Left ventricle myocardium inferior (tissue), 1 donor: Measurements from ENCODE around the gene SLC12A3. TPM values are rescaled to one million over a fixed set of nuclear protein-coding genes. Genes with fewer than 3 reads are reported as not detected.

Experiments
- DNase-seq: peaks from one replicate; pipeline ENCODE4 v3.0.0-alpha.2; 2020
- H3K27ac ChIP-seq: fragments of 200-600 bp; replicated peaks from 2 replicates; pipeline ENCODE4 v1.8.0; 2021
- H3K27me3 ChIP-seq: fragments of 200-600 bp; 2 replicates; pipeline ENCODE4 v1.8.0; 2021; ENCODE audit warnings: low read depth
- H3K36me3 ChIP-seq: fragments of 200-600 bp; 2 replicates; pipeline ENCODE4 v1.8.0; 2021
- H3K4me1 ChIP-seq: fragments of 200-600 bp; 2 replicates; pipeline ENCODE4 v1.8.0; 2021
- H3K4me3 ChIP-seq: fragments of 200-600 bp; 2 replicates; pipeline ENCODE4 v1.8.0; 2021; ENCODE audit warnings: mild to moderate bottlenecking, moderate library complexity
- H3K9me3 ChIP-seq: fragments of 200-600 bp; replicated peaks from 2 replicates; pipeline ENCODE4 v1.8.0; 2021
- intact Hi-C: fragments of 100-400 bp; cut with micrococcal nuclease; formaldehyde crosslinking; loops from one replicate; pipeline ENCODE4 v1.11.0; 2022
- total RNA-seq: library from RNA; stranded (reverse); fragmentation: NEBNext Ultra II Directional; extraction: Animal tissue kit (Norgen Biotek cat#: 25700); gene quantifications from one replicate; pipeline ENCODE4 v1.2.1, GENCODE V29; 2021
- TF ChIP-seq, protein P1 (sequence below): fragments of 200-600 bp; IDR thresholded peaks from 2 replicates; pipeline ENCODE4 v1.8.0; 2021; ENCODE audit warnings: antibody characterized with exemption, mild to moderate bottlenecking, borderline replicate concordance
- donor health status: DM: no; HTN: yes; CAD: no; lungs with severe emphysema.

The SLC12A3 gene
- total RNA-seq, 1 donor from 2014 or later = not detected

DNA sequence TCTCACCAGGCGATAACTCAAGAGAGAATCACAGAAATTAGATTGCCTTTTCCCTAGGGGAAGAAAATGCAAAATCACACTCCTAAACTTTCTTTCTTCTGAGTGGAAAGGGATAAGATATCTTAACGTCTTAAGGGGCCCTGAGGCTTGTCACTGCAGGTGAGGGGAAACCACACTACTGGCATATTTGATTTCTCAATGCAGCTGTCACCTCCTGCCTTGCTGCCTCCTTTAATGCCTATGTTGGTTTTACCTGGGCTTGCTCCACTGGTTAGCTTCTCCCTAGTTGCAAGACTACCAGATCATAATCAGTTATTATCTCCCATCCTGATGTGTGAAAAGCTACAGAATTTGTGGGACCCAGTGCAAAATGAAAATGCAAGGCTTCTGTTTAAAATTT lies 62.5 kb downstream of the SLC12A3 start:
- intact Hi-C loops = no loop called here
- TF ChIP-seq, protein P1, sequence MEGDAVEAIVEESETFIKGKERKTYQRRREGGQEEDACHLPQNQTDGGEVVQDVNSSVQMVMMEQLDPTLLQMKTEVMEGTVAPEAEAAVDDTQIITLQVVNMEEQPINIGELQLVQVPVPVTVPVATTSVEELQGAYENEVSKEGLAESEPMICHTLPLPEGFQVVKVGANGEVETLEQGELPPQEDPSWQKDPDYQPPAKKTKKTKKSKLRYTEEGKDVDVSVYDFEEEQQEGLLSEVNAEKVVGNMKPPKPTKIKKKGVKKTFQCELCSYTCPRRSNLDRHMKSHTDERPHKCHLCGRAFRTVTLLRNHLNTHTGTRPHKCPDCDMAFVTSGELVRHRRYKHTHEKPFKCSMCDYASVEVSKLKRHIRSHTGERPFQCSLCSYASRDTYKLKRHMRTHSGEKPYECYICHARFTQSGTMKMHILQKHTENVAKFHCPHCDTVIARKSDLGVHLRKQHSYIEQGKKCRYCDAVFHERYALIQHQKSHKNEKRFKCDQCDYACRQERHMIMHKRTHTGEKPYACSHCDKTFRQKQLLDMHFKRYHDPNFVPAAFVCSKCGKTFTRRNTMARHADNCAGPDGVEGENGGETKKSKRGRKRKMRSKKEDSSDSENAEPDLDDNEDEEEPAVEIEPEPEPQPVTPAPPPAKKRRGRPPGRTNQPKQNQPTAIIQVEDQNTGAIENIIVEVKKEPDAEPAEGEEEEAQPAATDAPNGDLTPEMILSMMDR = no peak
- DNase-seq = no peak
- Histone ChIP-seq H3K9me3 (no peaks in the 10 kb centered on the region), H3K4me1 (peaks cover 14% of the 10 kb centered on the region), H3K4me3 (no peak overlapping the region), H3K27me3 (no peaks in the 10 kb centered on the region), H3K36me3 (no peaks in the 10 kb centered on the region), H3K27ac (no peak overlapping the region)

DNA sequence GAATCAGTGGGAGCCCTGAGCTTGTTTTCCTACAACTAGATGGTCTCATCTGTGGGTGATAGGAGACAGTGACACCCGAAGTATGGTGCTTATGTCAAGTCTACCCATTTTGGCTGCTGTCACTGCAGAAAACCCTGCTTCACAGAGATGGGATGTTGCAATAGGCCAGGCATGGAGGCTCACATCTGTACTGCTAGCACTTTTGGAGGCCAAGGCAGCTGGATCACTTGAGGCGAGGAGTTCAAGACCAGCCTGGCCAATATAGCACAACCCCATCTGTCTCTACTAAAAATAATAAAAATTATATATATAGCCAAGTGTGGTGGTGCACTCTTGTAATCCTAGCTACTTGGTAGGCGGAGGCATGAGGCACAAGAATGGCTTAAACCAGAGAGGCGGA lies 64.6 kb downstream of the SLC12A3 start:
- H3K27ac ChIP-seq = no peak overlapping the region
- intact Hi-C loops = no loop called here
- peaks cover 11% of the 10 kb centered on the region for H3K36me3 ChIP-seq
- H3K9me3 ChIP-seq = no peaks in the 10 kb centered on the region
- peaks cover 34% of the 10 kb centered on the region for H3K4me1 ChIP-seq
- H3K4me3 ChIP-seq = no peak overlapping the region
- TF ChIP-seq, protein P1 = no peak
- no peaks in the 10 kb centered on the region for H3K27me3 ChIP-seq
- DNase-seq = no peak

DNA sequence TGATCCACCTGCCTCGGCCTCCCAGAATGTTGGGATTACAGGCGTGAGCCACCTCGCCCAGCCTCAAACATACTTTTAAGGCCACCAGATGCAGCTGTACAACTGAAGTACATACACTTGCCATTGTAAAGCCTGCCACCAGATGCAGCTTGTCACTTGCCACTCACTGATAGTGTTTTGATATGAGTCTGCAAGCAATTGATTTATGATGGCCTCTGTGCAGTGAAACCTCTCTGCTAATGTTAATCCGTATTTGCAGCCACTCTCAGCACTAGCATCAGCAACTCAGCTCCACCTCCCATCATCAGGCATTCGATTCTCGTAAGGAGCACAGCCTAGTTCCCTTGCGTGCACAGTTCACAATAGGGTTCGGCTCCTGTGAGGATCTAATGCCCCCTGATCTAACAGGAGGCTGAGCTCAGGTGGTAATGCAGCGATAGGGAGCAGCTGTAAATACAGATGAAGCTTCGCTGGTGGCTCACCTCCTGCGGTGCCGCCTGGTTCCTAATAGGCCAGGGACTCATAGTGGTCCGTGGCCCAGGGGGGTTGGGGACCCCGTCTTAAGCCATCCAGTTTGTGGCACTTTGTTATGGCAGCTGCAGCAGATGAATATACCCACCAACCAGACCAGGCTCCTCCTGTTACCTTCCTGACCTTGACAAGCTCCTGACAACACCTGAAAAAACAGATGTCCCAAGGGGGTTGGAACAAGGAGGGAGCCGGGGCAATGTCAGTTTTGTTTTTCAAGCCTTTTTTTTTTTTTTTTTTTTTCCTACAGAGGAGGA lies 65.7 kb downstream of the SLC12A3 start:
- H3K27me3 ChIP-seq = no peaks in the 10 kb centered on the region
- peaks cover 44% of the 10 kb centered on the region for H3K4me1 ChIP-seq
- H3K27ac ChIP-seq = peak overlapping the region; percentile 100
- intact Hi-C loops = no loop called here
- peaks cover 19% of the 10 kb centered on the region for H3K36me3 ChIP-seq
- H3K9me3 ChIP-seq = no peaks in the 10 kb centered on the region
- peak overlapping the region; percentile 99 for H3K4me3 ChIP-seq
- DNase-seq = no peak
- TF ChIP-seq, protein P1 = no peak

DNA sequence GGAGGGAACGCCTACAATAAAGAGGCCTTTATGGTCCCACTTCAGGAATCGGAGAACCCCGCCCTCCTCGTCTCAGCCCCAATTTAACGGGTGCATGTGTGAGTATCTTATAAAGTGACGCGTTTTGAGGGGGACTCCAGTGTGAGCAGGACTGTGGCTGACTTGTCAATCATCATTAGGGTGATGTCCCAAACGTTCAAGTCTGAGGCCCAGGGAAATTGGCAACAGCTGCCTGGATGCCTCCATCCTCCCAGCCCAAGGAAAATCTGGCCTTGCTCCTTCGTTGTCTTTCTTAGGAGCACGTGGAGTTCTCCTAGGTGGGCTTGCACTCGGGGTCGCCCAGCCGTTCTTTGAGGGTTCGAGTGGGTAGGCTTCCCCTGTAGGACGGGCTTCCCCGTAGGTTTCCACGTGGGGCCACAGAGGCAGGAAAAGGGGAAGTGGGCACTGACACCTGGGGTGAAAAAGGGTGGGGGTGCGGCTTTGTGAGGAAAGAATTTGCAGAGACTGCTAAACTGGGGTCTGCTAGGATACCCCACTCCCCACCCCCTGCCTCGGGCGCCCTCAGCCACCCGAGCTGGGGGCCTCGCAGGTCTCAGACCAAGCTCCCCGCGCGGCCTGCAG lies 66.4 kb downstream of the SLC12A3 start:
- peak overlapping the region; percentile 100 for H3K27ac ChIP-seq
- intact Hi-C loops = no loop called here
- no peaks in the 10 kb centered on the region for H3K27me3 ChIP-seq
- peak overlapping the region; percentile 99 for H3K4me3 ChIP-seq
- peaks cover 26% of the 10 kb centered on the region for H3K36me3 ChIP-seq
- TF ChIP-seq, protein P1 = no peak
- no peak for DNase-seq
- no peaks in the 10 kb centered on the region for H3K9me3 ChIP-seq
- H3K4me1 ChIP-seq = peaks cover 51% of the 10 kb centered on the region

DNA sequence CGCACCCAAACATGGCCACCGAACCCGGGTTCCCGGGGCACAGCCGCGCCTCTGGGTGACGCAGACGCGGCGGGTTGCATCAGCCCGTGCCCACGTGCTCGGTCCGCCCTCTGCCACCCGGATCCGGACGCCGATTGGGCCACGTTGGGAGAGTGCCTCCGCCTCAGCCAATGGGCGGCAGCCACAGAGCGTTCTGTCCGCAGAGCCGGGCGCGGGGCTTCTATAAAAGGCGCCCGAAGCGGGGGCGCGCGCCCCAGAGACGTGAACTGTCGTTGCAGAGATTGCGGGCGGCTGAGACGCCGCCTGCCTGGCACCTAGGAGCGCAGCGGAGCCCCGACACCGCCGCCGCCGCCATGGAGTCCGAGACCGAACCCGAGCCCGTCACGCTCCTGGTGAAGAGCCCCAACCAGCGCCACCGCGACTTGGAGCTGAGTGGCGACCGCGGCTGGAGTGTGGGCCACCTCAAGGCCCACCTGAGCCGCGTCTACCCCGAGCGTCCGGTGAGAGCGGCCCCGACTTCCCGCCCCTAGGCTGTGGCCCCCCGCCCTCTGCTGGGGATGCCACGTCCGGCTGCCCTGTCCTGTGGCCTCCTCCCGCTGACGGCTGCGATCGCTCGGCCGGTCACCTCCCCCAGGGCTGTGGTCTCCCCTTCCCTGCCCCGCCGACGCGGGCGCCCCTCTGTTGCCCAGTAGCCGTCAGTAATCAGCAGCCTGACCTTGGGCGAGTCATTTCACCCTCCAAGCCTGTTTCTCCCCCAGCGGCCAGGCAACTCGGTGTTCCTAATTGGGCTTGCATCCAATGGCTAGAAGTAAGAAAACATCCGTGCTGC lies 67.1 kb downstream of the SLC12A3 start, which contains the start of gene HERPUD1:
Gene HERPUD1, plus strand, starts transcription at position 251 of the 829 bp plus-strand sequence. Its CDS starts 103 bp downstream, at position 354.
- peaks cover 58% of the 10 kb centered on the region for H3K4me1 ChIP-seq
- peak within 1 kb of the TSS; percentile 100 for H3K27ac ChIP-seq
- TF ChIP-seq, protein P1 = peak; percentile 37
- peak within 1 kb of the TSS; percentile 99 for H3K4me3 ChIP-seq
- H3K9me3 ChIP-seq = no peaks in the 10 kb centered on the region
- intact Hi-C loops = no loop called here
- H3K27me3 ChIP-seq = no peaks in the 10 kb centered on the region
- DNase-seq = peak; percentile 99
- H3K36me3 ChIP-seq = peaks cover 34% of the 10 kb centered on the region
